ENCODE results near the gene FCRL2. TPM values are rescaled to one million over a fixed set of nuclear protein-coding genes. Genes with fewer than 3 reads are reported as not detected.

The FCRL2 gene
- total RNA-seq, 1 experiment from 2014 or later: 0.14 TPM

GRCh38 chr1:157771661-157772425 is 5.1 kb downstream of the FCRL2 start:
- Mint-ChIP-seq H3K4me3 (ENCODE audit: low read depth, unreplicated experiment) (no peak overlapping the region), H3K27me3 (ENCODE audit: unreplicated experiment) (no peaks in the 10 kb centered on the region), H3K36me3 (ENCODE audit: insufficient read depth, unreplicated experiment) (no peaks in the 10 kb centered on the region), H3K9me3 (ENCODE audit: low read depth, unreplicated experiment) (no peaks in the 10 kb centered on the region), H3K4me1 (ENCODE audit: low read depth, unreplicated experiment) (peaks cover 60% of the 10 kb centered on the region), H3K27ac (ENCODE audit: unreplicated experiment) (peak overlapping the region; percentile 64)
- intact Hi-C loops (cut with micrococcal nuclease; ENCODE audit: unreplicated experiment): loop anchor here (5.0 kb wide), 6 partner anchors 80 to 395 kb away; partner anchors contain the start of gene FCRL4
- CTCF ChIA-PET: interaction anchor here (0.8 to 1.9 kb wide), 3 partner anchors 177 to 195 kb away, joined by 3 to 7 read pairs (median 3); no protein-coding TSS in a partner anchor
- peak; percentile 10 for DNase-seq
- BruUV-seq (replicated peaks): no TSS peak
- TF ChIP-seq, protein P1, sequence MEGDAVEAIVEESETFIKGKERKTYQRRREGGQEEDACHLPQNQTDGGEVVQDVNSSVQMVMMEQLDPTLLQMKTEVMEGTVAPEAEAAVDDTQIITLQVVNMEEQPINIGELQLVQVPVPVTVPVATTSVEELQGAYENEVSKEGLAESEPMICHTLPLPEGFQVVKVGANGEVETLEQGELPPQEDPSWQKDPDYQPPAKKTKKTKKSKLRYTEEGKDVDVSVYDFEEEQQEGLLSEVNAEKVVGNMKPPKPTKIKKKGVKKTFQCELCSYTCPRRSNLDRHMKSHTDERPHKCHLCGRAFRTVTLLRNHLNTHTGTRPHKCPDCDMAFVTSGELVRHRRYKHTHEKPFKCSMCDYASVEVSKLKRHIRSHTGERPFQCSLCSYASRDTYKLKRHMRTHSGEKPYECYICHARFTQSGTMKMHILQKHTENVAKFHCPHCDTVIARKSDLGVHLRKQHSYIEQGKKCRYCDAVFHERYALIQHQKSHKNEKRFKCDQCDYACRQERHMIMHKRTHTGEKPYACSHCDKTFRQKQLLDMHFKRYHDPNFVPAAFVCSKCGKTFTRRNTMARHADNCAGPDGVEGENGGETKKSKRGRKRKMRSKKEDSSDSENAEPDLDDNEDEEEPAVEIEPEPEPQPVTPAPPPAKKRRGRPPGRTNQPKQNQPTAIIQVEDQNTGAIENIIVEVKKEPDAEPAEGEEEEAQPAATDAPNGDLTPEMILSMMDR (IDR thresholded peaks at IDR 0.05; ENCODE audit: unreplicated experiment): no peak

- Mint-ChIP-seq H3K27me3 (ENCODE audit: unreplicated experiment) (no peaks in the 10 kb centered on the region), H3K9me3 (ENCODE audit: low read depth, unreplicated experiment) (no peaks in the 10 kb centered on the region), H3K4me3 (ENCODE audit: low read depth, unreplicated experiment) (no peak overlapping the region), H3K27ac (ENCODE audit: unreplicated experiment) (no peak overlapping the region), H3K4me1 (ENCODE audit: low read depth, unreplicated experiment) (peaks cover 49% of the 10 kb centered on the region), H3K36me3 (ENCODE audit: insufficient read depth, unreplicated experiment) (no peaks in the 10 kb centered on the region)
- peak; percentile 14 for DNase-seq
- TF ChIP-seq, protein P1 (IDR thresholded peaks at IDR 0.05; ENCODE audit: unreplicated experiment): no peak
- intact Hi-C loops (cut with micrococcal nuclease; ENCODE audit: unreplicated experiment): loop anchor here (5.0 kb wide), 6 partner anchors 82 to 393 kb away; partner anchors contain the start of gene FCRL4
- CTCF ChIA-PET: no interaction called here
- BruUV-seq (replicated peaks): no TSS peak
Measured at GRCh38 chr1:157770442-157771043, 6.4 kb downstream of the FCRL2 start.

GRCh38 chr1:157766792-157767191 is 10.1 kb downstream of the FCRL2 start:
- TF ChIP-seq, protein P1 (IDR thresholded peaks at IDR 0.05; ENCODE audit: unreplicated experiment): no peak
- no peak overlapping the region for H3K4me3 Mint-ChIP-seq (ENCODE audit: low read depth, unreplicated experiment)
- peaks cover 14% of the 10 kb centered on the region for H3K4me1 Mint-ChIP-seq (ENCODE audit: low read depth, unreplicated experiment)
- H3K36me3 Mint-ChIP-seq (ENCODE audit: insufficient read depth, unreplicated experiment): no peaks in the 10 kb centered on the region
- BruUV-seq (replicated peaks): no TSS peak
- H3K27ac Mint-ChIP-seq (ENCODE audit: unreplicated experiment): no peak overlapping the region
- H3K27me3 Mint-ChIP-seq (ENCODE audit: unreplicated experiment): no peaks in the 10 kb centered on the region
- intact Hi-C loops (cut with micrococcal nuclease; ENCODE audit: unreplicated experiment): no loop called here
- CTCF ChIA-PET: interaction anchor here (0.6 kb wide), 1 partner anchor 807 kb away, joined by 4 read pairs; no protein-coding TSS in a partner anchor
- H3K9me3 Mint-ChIP-seq (ENCODE audit: low read depth, unreplicated experiment): no peaks in the 10 kb centered on the region
- no peak for DNase-seq

DNA sequence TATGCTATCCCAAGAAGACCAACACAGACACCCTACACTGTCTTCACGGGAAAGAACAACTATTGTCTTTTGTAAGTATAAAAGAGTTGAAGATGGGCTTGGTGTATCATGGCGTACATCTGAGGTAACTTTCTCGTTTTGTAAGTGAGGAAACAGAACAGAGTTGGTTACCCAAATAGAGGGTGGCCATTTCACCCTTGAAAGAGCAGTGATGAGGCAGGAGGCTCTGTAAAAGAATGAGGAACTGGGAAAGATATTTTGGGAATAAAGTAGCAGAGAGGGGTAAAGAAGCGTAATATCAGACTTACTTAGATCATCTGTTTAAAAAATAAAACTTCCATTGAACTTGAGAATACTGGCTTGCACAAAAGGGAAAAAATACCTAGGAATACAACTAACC is 18.9 kb downstream of the FCRL2 start:
- Mint-ChIP-seq H3K27me3 (ENCODE audit: unreplicated experiment) (no peaks in the 10 kb centered on the region), H3K4me1 (ENCODE audit: low read depth, unreplicated experiment) (no peaks in the 10 kb centered on the region), H3K4me3 (ENCODE audit: low read depth, unreplicated experiment) (no peak overlapping the region), H3K9me3 (ENCODE audit: low read depth, unreplicated experiment) (peaks cover 3% of the 10 kb centered on the region), H3K36me3 (ENCODE audit: insufficient read depth, unreplicated experiment) (no peaks in the 10 kb centered on the region), H3K27ac (ENCODE audit: unreplicated experiment) (no peak overlapping the region)
- BruUV-seq (replicated peaks): no TSS peak
- intact Hi-C loops (cut with micrococcal nuclease; ENCODE audit: unreplicated experiment): no loop called here
- DNase-seq: no peak
- CTCF ChIA-PET: interaction anchor here (0.6 kb wide), 1 partner anchor 41 kb away, joined by 3 read pairs; no protein-coding TSS in a partner anchor
- TF ChIP-seq, protein P1 (IDR thresholded peaks at IDR 0.05; ENCODE audit: unreplicated experiment): no peak
